Tibial artery (tissue), 4 donors: ENCODE measurements around the gene CACNA1D.

Experiments
- DNase-seq, 2 donors: peaks; one replicate each; pipeline ENCODE4 v3.0.0-alpha.2; 2019
- H3K27ac ChIP-seq, 2 donors: fragments of 200-600 bp; sonication (generic) in 1 of 2; 1 replicate in 1 of 2; 2 replicates in 1 of 2; pipeline ENCODE4 v1.5.1; 2018 to 2019; ENCODE audit warnings: mild to moderate bottlenecking in 1 of 2
- H3K27me3 ChIP-seq, 2 donors: fragments of 200-600 bp; sonication (generic) in 1 of 2; one replicate each; pipeline versions ENCODE4 v1.5.1 to v1.6.0; 2016 to 2019
- H3K36me3 ChIP-seq, 3 donors: fragments of 200-600 bp; sonication (generic) in 2 of 3; one replicate each; pipeline ENCODE4 v1.5.1; 2016 to 2019; ENCODE audit warnings: mild to moderate bottlenecking in 2 of 3
- H3K4me1 ChIP-seq, 4 donors: fragments of 200-600 bp; sonication (generic) in 2 of 4; 1 replicate in 3 of 4; 2 replicates in 1 of 4; pipeline ENCODE4 v1.5.1; 2016 to 2019
- H3K4me3 ChIP-seq, 2 donors: fragments of 200-600 bp; sonication (generic) in 1 of 2; 1 replicate in 1 of 2; 2 replicates in 1 of 2; pipeline ENCODE4 v1.5.1; 2018 to 2019; ENCODE audit warnings: mild to moderate bottlenecking in 2 of 2
- H3K9me3 ChIP-seq, 3 donors: fragments of 200-600 bp; sonication (generic) in 1 of 3; one replicate each; pipeline ENCODE4 v1.5.1; 2016 to 2019
- CTCF ChIP-seq, 2 experiments: fragments of 200-600 bp in 1 of 2; fragments of 450-650 bp in 1 of 2; IDR thresholded peaks; one replicate each; pipeline ENCODE4 v1.5.1; 2017 to 2019; ENCODE audit warnings: antibody characterized with exemption in 2 of 2, mild to moderate bottlenecking in 1 of 2, moderate library complexity in 1 of 2
- intact Hi-C: fragments of 100-400 bp; cut with DNase I; formaldehyde crosslinking; loops from one replicate; pipeline ENCODE4 v1.15.0; 2023; ENCODE audit warnings: low total_unique reads

CACNA1D gene

GRCh38 chr3:53545310-53545995, 51.0 kb downstream of the CACNA1D start:
- DNase-seq: no peak
- intact Hi-C loops: no loop called here
- TF ChIP-seq CTCF (IDR thresholded peaks at IDR 0.05): no peak
- H3K27me3 ChIP-seq: no peaks in the 10 kb centered on the region
- no peaks in the 10 kb centered on the region for H3K4me1 ChIP-seq
- no peak overlapping the region for H3K27ac ChIP-seq
- no peak overlapping the region for H3K4me3 ChIP-seq
- no peaks in the 10 kb centered on the region for H3K36me3 ChIP-seq
- H3K9me3 ChIP-seq: no peaks in the 10 kb centered on the region

GRCh38 chr3:53545996-53546359, 51.6 kb downstream of the CACNA1D start:
- Histone ChIP-seq H3K4me3 (no peak overlapping the region), H3K4me1 (no peaks in the 10 kb centered on the region), H3K36me3 (no peaks in the 10 kb centered on the region), H3K27ac (no peak overlapping the region), H3K27me3 (no peaks in the 10 kb centered on the region), H3K9me3 (no peaks in the 10 kb centered on the region)
- no peak for TF ChIP-seq CTCF (IDR thresholded peaks at IDR 0.05)
- no peak for DNase-seq
- intact Hi-C loops: no loop called here

GRCh38 chr3:53547327-53547726, 52.9 kb downstream of the CACNA1D start:
- H3K36me3 ChIP-seq: no peaks in the 10 kb centered on the region
- no peaks in the 10 kb centered on the region for H3K9me3 ChIP-seq
- intact Hi-C loops: no loop called here
- no peaks in the 10 kb centered on the region for H3K4me1 ChIP-seq
- no peak overlapping the region for H3K27ac ChIP-seq
- no peak for DNase-seq
- no peak for TF ChIP-seq CTCF (IDR thresholded peaks at IDR 0.05)
- no peak overlapping the region for H3K4me3 ChIP-seq
- H3K27me3 ChIP-seq: no peaks in the 10 kb centered on the region

- no peak for TF ChIP-seq CTCF (IDR thresholded peaks at IDR 0.05)
- Histone ChIP-seq H3K27ac (no peak overlapping the region), H3K4me1 (no peaks in the 10 kb centered on the region), H3K27me3 (no peaks in the 10 kb centered on the region), H3K36me3 (no peaks in the 10 kb centered on the region), H3K4me3 (no peak overlapping the region), H3K9me3 (no peaks in the 10 kb centered on the region)
- intact Hi-C loops: no loop called here
- DNase-seq: no peak
Measured at GRCh38 chr3:53550005-53550620, 55.7 kb downstream of the CACNA1D start.

- Histone ChIP-seq H3K4me1 (no peaks in the 10 kb centered on the region), H3K9me3 (no peaks in the 10 kb centered on the region), H3K27me3 (no peaks in the 10 kb centered on the region), H3K36me3 (no peaks in the 10 kb centered on the region), H3K27ac (no peak overlapping the region), H3K4me3 (no peak overlapping the region)
- intact Hi-C loops: no loop called here
- TF ChIP-seq CTCF (IDR thresholded peaks at IDR 0.05): no peak
- no peak for DNase-seq
Measured at GRCh38 chr3:53551324-53551723, 56.9 kb downstream of the CACNA1D start.
